GM21528 (cell line): ENCODE data around the gene SF3B3.
"Not testable (repeated sequence)": the region's sequence is repeated elsewhere in the genome, so short reads cannot be mapped to it uniquely, and the experiment has no call there.

Source experiments
- ATAC-seq: cut with Tn5 transposase; IDR thresholded peaks from one replicate; pipeline ENCODE4 v1.9.1; 2021; ENCODE audit warnings: mild to moderate bottlenecking, moderate library complexity; ENCODE audit not compliant: unreplicated experiment, low FRiP score

Gene SF3B3

GRCh38 chr16:70510216-70510615, 13.4 kb upstream of the SF3B3 start:
- no peak for ATAC-seq

DNA sequence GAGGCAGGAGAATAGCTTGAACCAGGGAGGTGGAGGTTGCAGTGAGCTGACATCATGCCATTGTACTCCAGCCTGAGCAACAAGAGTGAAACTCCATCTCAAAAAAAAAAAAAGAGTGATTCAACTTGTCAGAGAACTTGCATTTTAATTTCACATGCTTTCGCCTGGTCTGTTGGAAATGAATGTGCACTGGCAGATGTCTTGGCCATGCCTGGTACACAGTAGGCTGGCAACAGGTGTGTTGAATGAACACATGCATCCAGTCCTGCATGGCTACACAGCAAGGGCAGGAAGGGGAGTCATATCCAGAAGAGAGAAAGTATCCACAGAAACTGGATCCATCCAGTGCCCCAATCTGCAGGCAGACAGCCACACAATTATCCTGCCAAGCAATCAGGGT, 11.8 kb upstream of the SF3B3 start:
- ATAC-seq = no peak

GRCh38 chr16:70512456-70512855, 11.2 kb upstream of the SF3B3 start:
- no peak for ATAC-seq

DNA sequence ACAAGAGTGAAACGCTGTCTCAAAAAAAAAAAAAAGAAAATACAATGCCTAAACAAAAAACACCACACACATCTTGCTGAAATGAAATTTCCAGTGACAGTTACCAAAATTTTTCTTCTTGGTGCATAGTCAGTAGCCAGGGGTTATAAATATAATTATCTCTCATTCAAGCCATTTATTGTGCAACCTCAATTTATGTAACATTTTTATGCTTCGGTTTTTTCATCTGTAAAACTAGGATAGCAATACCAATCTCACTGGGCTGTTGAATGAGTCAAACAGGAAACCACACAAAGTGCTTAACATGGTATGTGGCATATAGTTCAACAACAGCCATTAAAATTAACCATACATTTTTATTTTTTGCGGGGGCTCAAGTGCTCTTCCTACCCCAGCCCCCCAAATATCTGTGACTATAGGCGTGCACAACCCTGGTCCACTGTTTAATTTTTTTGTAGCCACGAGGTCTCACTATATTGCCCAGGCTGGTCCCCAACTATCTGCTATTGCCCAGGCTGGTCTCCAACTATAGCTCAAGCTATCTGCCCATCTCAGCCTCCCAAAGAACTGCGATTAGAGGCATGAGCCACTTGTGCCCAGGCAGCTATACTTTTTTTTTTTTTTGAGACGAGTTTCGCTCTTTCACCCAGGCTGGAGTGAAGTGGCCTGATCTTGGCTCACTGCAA, 2.9 kb upstream of the SF3B3 start:
- no peak for ATAC-seq

GRCh38 chr16:70522216-70523075, 1.2 kb upstream of the SF3B3 start:
- ATAC-seq = no peak

- ATAC-seq = peak; percentile 53
These were observed 407 bp upstream of the SF3B3 start, which contains the start of gene COG4 for GRCh38 chr16:70523076-70523742. TSS of gene COG4 (minus strand) at chr16:70523554. CDS start at chr16:70523543, 11 bp downstream.

GRCh38 chr16:70524399-70524825, 796 bp downstream of the SF3B3 start:
- not testable (repeated sequence) for ATAC-seq

DNA sequence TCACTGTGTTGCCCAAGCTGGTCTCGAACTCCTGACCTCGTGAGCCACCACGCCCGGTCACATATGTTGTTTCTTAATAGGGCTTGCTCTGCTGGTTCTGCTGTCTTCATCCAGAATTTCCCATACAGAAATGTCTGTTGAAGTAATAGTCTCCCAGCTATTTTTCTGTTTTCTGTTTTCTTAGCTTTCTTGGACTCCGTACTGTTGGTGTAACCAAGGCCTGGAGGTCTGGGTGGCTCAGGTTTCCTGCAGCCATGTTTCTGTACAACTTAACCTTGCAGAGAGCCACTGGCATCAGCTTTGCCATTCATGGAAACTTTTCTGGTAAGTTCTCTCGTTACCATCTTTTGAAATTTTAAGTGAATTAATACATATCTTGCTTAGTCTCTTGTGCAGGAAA, 2.8 kb downstream of the SF3B3 start:
- ATAC-seq = no peak

DNA sequence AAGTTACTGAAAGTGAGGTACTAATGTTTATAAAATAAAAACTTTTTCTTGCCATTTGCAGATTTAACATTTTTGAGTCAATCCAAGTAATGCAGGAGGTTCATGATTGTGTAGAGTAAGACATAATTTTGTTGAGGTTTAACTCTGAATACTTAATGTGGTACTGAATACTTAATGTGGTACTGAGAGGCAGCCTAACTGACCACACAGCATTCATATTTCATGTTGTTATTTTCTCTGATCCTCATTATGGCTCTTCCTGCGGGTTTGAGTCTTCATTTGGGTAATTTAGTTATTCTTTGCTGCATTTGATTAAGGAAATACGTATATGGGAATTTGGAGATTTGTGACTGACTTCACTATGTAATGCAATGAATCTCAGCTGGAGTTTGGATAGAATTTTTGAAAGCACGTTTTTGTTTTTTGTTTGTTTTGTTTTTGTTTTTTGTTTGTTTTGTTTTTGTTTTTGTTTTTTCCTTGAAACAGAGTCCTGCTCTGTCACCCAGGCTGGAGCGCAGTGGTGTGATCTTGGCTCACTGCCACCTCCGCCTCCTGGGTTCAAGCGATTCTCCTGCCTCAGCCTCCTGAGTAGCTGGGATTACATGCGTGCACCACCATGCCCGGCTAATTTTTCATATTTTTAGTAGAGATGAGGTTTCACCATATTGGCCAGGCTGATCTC, 3.8 kb downstream of the SF3B3 start:
- ATAC-seq = no peak

DNA sequence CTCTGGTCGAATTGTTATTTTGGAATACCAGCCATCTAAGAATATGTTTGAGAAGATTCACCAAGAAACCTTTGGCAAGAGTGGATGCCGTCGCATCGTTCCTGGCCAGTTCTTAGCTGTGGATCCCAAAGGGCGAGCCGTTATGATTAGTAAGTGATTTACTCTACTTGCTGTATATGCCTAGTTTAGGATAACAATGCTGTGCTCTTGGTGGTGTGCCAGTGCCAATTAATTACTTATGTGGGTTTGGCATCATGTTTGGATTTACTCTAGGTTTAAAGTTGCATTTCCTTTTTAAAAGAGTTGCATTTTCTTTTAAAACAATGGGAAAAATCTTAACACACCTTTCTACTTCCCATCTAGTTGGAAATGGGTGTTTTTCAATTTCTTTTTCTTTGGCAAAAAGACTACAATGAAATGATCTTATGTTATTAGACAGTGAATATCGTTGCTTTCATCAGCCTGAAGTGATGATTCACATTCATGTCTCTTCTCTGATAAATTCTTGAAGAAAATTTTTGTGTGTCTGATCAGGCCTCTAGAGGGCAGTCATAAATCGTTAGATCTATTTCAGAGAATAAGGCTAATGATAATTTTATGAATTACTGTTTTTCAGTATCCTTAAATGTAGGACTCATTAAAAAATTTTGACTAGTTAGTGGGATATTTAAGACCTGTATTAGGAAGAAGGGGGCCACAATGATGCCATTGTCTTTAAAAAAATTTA, 5.6 kb downstream of the SF3B3 start:
- no peak for ATAC-seq

GRCh38 chr16:70529954-70530353, 6.3 kb downstream of the SF3B3 start:
- not testable (repeated sequence) for ATAC-seq

DNA sequence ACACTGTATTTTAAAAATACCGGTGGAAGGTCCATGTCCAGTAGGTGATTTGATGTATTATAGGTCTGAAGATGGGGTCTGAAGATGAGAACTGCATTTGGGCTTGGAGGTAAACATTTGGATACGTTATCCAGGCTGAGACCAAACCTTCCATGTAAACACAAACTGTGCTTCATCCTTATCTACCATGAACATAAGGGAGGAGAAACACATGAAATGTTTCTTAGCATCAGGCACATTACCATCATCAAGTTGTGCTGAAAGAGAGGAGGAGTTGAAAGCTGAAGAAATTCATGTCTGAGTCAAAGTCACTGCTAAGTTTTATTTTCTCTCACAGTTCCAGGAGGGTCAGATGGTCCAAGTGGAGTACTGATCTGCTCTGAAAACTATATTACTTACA, 11.4 kb downstream of the SF3B3 start:
- ATAC-seq = no peak

DNA sequence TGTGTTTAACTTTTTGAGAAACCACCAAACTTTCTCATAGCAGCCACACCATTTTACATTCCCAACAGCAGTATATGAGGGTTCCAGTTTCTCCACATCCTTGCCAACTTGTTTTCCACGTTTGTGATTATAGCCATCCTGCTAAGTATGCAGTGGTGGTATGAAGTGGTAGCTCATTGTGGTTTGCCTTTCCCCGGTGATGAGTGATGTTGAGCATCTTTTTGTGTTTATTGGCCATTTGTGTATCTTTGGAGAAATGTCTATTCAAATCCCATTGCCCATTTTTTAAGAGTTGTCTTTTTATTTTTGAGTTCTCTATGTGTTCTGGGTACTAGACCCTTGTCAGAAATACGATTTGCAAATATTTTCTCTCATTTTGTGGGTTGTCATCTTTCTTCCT, 17.4 kb downstream of the SF3B3 start:
- ATAC-seq = no peak

GRCh38 chr16:70544548-70544947, 20.9 kb downstream of the SF3B3 start:
- ATAC-seq = no peak

- no peak for ATAC-seq
These were observed 25.3 kb downstream of the SF3B3 start for GRCh38 chr16:70548936-70549335.

- no peak for ATAC-seq
These were observed 26.5 kb downstream of the SF3B3 start for GRCh38 chr16:70550082-70550481.

- no peak for ATAC-seq
These were observed 28.2 kb downstream of the SF3B3 start for GRCh38 chr16:70551788-70552187.

- no peak for ATAC-seq
These were observed 29.1 kb downstream of the SF3B3 start for GRCh38 chr16:70552675-70553074.

- no peak for ATAC-seq
These were observed 30.0 kb downstream of the SF3B3 start for GRCh38 chr16:70553645-70554044.

DNA sequence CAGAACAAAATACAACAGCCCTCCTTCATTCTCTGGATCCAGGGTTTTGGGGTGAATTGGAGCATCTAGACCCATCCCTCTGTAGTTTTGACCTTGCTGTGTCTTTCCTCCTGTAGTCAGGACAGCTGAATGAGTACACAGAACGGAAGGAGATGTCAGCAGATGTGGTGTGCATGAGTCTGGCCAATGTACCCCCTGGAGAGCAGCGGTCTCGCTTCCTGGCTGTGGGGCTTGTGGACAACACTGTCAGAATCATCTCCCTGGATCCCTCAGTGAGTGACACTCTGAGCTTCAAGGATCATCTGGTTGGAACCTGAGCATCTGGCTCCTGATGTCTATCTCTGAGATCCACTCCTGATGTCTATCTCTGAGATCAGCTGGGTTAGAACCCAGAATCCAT, 32.4 kb downstream of the SF3B3 start:
- no peak for ATAC-seq
